GM10266 (cell line): Measurements from ENCODE around the gene MRPS15.

Experiments
- DNase-seq: peaks from one replicate; pipeline ENCODE4 v3.0.0; 2012; ENCODE audit errors: extremely low spot score
- CTCF ChIP-seq: IDR thresholded peaks from 2 replicates; pipeline ENCODE4 v1.5.1; 2012; ENCODE audit warnings: mild to moderate bottlenecking, low read depth; ENCODE audit not compliant: control insufficient read depth, insufficient read depth; ENCODE audit errors: missing control alignments

Gene MRPS15

GRCh38 chr1:36472656-36473055 lies 8.5 kb upstream of the MRPS15 start:
- no peak for DNase-seq
- TF ChIP-seq CTCF = no peak

GRCh38 chr1:36471830-36472641 lies 7.9 kb upstream of the MRPS15 start:
- no peak for DNase-seq
- TF ChIP-seq CTCF = no peak

GRCh38 chr1:36469163-36469562 lies 5.0 kb upstream of the MRPS15 start:
- no peak for DNase-seq
- no peak for TF ChIP-seq CTCF

GRCh38 chr1:36467700-36468455 lies 3.7 kb upstream of the MRPS15 start:
- no peak for DNase-seq

GRCh38 chr1:36467027-36467410 lies 2.8 kb upstream of the MRPS15 start:
- no peak for TF ChIP-seq CTCF
- DNase-seq = no peak

More at GRCh38 chr1:36467700-36468455, 3.7 kb upstream of the MRPS15 start:
- TF ChIP-seq CTCF = no peak

GRCh38 chr1:36466370-36467026 lies 2.3 kb upstream of the MRPS15 start:
- no peak for DNase-seq
- TF ChIP-seq CTCF = no peak
